Spleen (tissue), 7 donors: Measurements from ENCODE around the gene CEP63.

ENCODE experiments used
- CTCF ChIP-seq, 11 experiments: fragments of 200-600 bp in 7 of 11; fragments of 450-650 bp in 4 of 11; sonication (generic) in 4 of 11; IDR thresholded peaks in 8 of 11; conservative IDR thresholded peaks in 3 of 11; 1 replicate in 7 of 11; 2 replicates in 4 of 11; pipeline versions ENCODE4 v1.4.0 to v1.8.0; 2016 to 2021; ENCODE audit warnings: antibody characterized with exemption in 11 of 11, inconsistent platforms in 4 of 11, mild to moderate bottlenecking in 1 of 11
- POLR2A ChIP-seq, 3 donors: fragments of 450-650 bp; IDR thresholded peaks; one replicate each; pipeline ENCODE4 v1.5.1; 2017; ENCODE audit warnings: antibody characterized with exemption in 3 of 3, mild to moderate bottlenecking in 1 of 3
- donor health status: DM: no; HTN: no; CAD: no; lungs with moderate emphysema.
- donor health status: DM: no; HTN: no; CAD: no.
- donor health status: DM: no; HTN: no; CAD: no.

DNA sequence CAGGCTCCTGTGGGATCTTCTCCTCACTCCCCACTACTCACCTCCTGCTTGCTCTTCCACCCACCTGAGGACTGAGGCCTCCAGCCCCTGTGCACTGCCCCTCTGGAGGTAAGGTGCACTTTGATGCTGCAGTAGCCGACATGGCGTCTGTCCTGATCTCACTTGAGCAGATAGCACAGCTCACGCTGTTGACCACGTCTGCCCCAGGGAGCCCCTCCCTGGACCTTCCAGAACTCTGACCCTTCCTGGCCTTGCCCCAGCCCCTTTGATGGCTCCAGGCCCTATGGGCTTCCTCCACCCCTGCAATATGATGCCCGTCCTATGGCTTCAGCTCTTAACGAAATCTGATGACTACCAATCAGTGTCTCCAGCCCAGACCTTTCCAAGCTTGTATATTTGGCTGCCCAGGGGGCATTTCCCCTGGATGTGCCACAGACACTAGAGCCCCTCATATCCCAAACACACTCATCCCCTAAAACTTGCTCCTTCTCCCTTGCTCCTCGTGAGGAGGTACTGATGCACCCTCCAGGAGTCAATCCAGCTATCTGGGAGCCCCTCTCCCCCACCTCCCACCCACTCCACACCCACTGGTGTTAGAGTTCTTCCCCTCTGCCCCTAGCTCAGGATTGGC lies 137.9 kb downstream of the CEP63 start:
- no peak for TF ChIP-seq CTCF (IDR thresholded peaks at IDR 0.05 in 8 of 11, conservative IDR thresholded peaks at IDR 0.05 in 3 of 11)
- TF ChIP-seq POLR2A (IDR thresholded peaks at IDR 0.05) = no peak
